MG63 (cell line): ENCODE data around the gene CD226. TPM values are rescaled to one million over a fixed set of nuclear protein-coding genes. Genes with fewer than 3 reads are reported as not detected.
A peak's percentile ranks its signal among the peaks of the same experiment; 100 is the strongest.

Experiments
- DNase-seq: peaks from one replicate; pipeline ENCODE4 v3.0.0-alpha.2; 2020
- H3K27me3 ChIP-seq: fragments of 250-450 bp; sonication (Bioruptor Pico); 2 replicates; pipeline ENCODE4 v1.5.1; 2020; ENCODE audit warnings: mild to moderate bottlenecking, moderate library complexity
- H3K36me3 ChIP-seq: fragments of 250-450 bp; sonication (Bioruptor Pico); 2 replicates; pipeline ENCODE4 v1.5.1; 2020; ENCODE audit warnings: mild to moderate bottlenecking, moderate library complexity
- H3K4me3 ChIP-seq: fragments of 250-450 bp; sonication (Bioruptor Pico); 2 replicates; pipeline ENCODE4 v1.5.1; 2020; ENCODE audit warnings: mild to moderate bottlenecking, moderate library complexity
- H3K9me3 ChIP-seq: fragments of 250-450 bp; sonication (Bioruptor Pico); 2 replicates; pipeline ENCODE4 v1.5.1; 2020; ENCODE audit warnings: mild to moderate bottlenecking, moderate library complexity
- total RNA-seq: library from RNA; depleted of rRNA; stranded (reverse); fragments of >200 nt; shearing (Covaris generic); gene quantifications from 2 replicates; pipeline ENCODE4 v1.2.3, GENCODE V29; 2014; ENCODE audit warnings: low replicate concordance

CD226 gene
- total RNA-seq, 1 experiment from 2014 or later, result 0.07 TPM

DNA sequence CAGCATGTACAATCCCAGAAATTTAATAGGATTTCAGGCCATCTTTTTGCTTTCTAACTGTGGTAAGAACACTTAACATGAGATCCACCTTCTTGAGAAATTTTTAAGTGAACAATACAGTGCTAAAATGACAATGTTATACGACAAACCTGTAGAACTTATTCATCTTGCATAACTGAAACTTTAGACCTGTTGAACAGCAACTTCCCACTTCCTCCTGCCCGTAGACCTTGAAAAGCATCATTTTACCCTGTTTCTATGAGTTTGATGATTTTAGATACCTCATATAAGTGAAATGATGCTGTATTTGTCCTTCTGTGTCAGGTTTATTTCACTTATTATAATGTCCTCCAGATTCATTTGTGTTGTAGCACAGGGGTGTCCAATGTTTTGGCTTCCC, 128.2 kb downstream of the CD226 start:
- Histone ChIP-seq H3K9me3 (peaks cover 12% of the 10 kb centered on the region), H3K27me3 (no peaks in the 10 kb centered on the region), H3K4me3 (no peak overlapping the region), H3K36me3 (no peaks in the 10 kb centered on the region; the same call in 1 of the 2 replicates)
- DNase-seq, result no peak

- DNase-seq, result peak; percentile 79
- no peak overlapping the region for H3K4me3 ChIP-seq
- H3K9me3 ChIP-seq, result peaks cover 12% of the 10 kb centered on the region
- no peaks in the 10 kb centered on the region; the same call in 1 of the 2 replicates for H3K36me3 ChIP-seq
- no peaks in the 10 kb centered on the region for H3K27me3 ChIP-seq
Observed at GRCh38 chr18:69817335-69817940, 130.2 kb downstream of the CD226 start.

DNA sequence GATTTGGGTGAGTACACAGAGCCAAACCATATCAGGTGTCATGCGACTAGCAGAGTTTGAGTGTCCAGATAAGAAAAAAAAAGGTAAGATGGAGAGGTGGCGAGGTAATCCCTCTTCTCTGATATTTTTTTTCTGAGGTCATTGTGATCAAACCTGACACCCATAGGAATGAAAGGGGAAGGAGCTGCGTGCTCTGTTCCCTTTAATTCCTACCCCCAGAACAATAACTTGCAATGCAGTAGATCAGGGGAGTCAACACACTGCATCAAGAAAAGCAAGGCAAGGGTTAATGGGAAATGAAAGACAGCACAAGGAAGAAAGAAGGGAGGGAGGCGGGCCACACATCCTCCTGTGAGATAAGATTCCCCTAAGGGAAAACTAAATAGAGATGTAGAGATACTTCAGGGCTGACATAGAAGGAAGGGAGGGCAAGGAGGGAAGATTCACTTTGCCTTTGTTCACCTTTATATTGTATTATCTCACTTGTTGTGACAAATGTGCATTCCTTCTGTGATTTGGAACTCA, 132.8 kb downstream of the CD226 start:
- Histone ChIP-seq H3K36me3 (no peaks in the 10 kb centered on the region; the same call in 1 of the 2 replicates), H3K27me3 (no peaks in the 10 kb centered on the region), H3K9me3 (peaks cover 9% of the 10 kb centered on the region), H3K4me3 (no peak overlapping the region)
- DNase-seq, result no peak

GRCh38 chr18:69813559-69813958, 134.1 kb downstream of the CD226 start:
- Histone ChIP-seq H3K4me3 (no peak overlapping the region), H3K36me3 (no peaks in the 10 kb centered on the region; the same call in 1 of the 2 replicates), H3K27me3 (no peaks in the 10 kb centered on the region), H3K9me3 (peaks cover 9% of the 10 kb centered on the region)
- DNase-seq, result no peak

DNA sequence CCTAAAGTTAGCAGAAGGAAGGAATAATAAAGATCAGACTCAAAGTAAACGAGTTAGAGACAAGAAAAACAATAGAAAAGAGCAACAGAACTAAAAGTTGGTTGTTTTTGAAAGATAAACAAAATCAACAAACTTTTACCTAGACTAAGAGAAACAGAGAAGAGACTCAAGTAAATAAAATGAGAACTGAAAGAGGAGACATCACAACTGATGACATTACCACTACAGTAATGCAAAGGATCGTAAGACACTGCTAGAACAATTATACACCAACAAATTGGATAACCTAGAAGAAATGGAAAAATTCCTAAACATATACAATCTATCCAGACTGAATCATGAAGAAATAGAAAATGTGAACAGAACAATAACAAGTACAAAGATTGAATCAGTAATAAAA, 139.3 kb downstream of the CD226 start:
- no peak for DNase-seq
- H3K36me3 ChIP-seq, result no peaks in the 10 kb centered on the region
- no peak overlapping the region for H3K4me3 ChIP-seq
- H3K9me3 ChIP-seq, result no peaks in the 10 kb centered on the region
- no peaks in the 10 kb centered on the region for H3K27me3 ChIP-seq

GRCh38 chr18:69804776-69805501, 142.7 kb downstream of the CD226 start:
- DNase-seq, result no peak
- no peaks in the 10 kb centered on the region for H3K36me3 ChIP-seq
- H3K9me3 ChIP-seq, result no peaks in the 10 kb centered on the region
- H3K4me3 ChIP-seq, result no peak overlapping the region
- H3K27me3 ChIP-seq, result no peaks in the 10 kb centered on the region
